GM23338 (cell line): Measurements from ENCODE around the gene BLTP3A.

Experiments
- CTCF ChIP-seq, 2 experiments: fragments of 200-600 bp in 1 of 2; sonication (generic) in 1 of 2; conservative IDR thresholded peaks; 2 replicates each; pipeline versions ENCODE4 v1.5.1 to v1.6.1; 2016 to 2017; ENCODE audit warnings: antibody characterized with exemption in 2 of 2, low read depth in 2 of 2, mild to moderate bottlenecking in 2 of 2, moderate library complexity in 1 of 2
- EZH2phosphoT487 ChIP-seq: fragments of 200-600 bp; sonication (generic); IDR thresholded peaks from one replicate; pipeline ENCODE4 v1.8.1; 2018; ENCODE audit warnings: antibody characterized with exemption; ENCODE audit not compliant: unreplicated experiment
- NANOG ChIP-seq: IDR thresholded peaks from 2 replicates; pipeline ENCODE4 v1.6.1; 2016; ENCODE audit warnings: antibody characterized with exemption, borderline replicate concordance
- POLR2AphosphoS5 ChIP-seq: IDR thresholded peaks from 2 replicates; pipeline ENCODE4 v1.6.1; 2016; ENCODE audit warnings: antibody characterized with exemption, low read depth

- TF ChIP-seq NANOG = no peak
- no peak for TF ChIP-seq CTCF (conservative IDR thresholded peaks at IDR 0.05; ENCODE audit: low read depth in 2 of 2)
- TF ChIP-seq EZH2phosphoT487 = no peak
- no peak for TF ChIP-seq POLR2AphosphoS5
Observed at GRCh38 chr6:34836451-34836850, 44.6 kb downstream of the BLTP3A start.
